Psoas muscle (tissue), 8 donors: ENCODE data around the gene XXYLT1. TPM values are rescaled to one million over a fixed set of nuclear protein-coding genes. Genes with fewer than 3 reads are reported as not detected.
"Not testable (repeated sequence)": the region's sequence is repeated elsewhere in the genome, so short reads cannot be mapped to it uniquely, and the experiment has no call there.

Experiments
- ATAC-seq, 4 donors: fragments of 200-7000 bp; cut with Tn5 transposase; one replicate each; pipeline ENCODE4 v1.9.1; 2020; ENCODE audit warnings: moderate library complexity in 3 of 4, mild to moderate bottlenecking in 2 of 4
- DNase-seq, 2 donors: peaks; one replicate each; pipeline ENCODE4 v3.0.0-alpha.2; 2020
- H3K27ac ChIP-seq: fragments of 200-600 bp; one replicate; pipeline ENCODE4 v1.8.0; 2022
- H3K27me3 ChIP-seq, 3 donors: fragments of 200-600 bp in 1 of 3; one replicate each; pipeline versions ENCODE4 v1.6.1 to v1.8.0; 2013 to 2022; ENCODE audit warnings: low read length in 2 of 3, mild to moderate bottlenecking in 2 of 3, moderate library complexity in 1 of 3; ENCODE audit not compliant: insufficient read depth in 3 of 3
- H3K36me3 ChIP-seq, 2 donors: fragments of 200-600 bp in 1 of 2; one replicate each; pipeline versions ENCODE4 v1.6.1 to v1.8.0; 2013 to 2022; ENCODE audit warnings: low read depth in 1 of 2, mild to moderate bottlenecking in 1 of 2, moderate library complexity in 1 of 2; ENCODE audit not compliant: insufficient read depth in 1 of 2
- H3K4me1 ChIP-seq: fragments of 200-600 bp; one replicate; pipeline ENCODE4 v1.8.0; 2022
- H3K4me3 ChIP-seq: fragments of 200-600 bp; one replicate; pipeline ENCODE4 v1.8.0; 2022; ENCODE audit warnings: mild to moderate bottlenecking
- H3K9me3 ChIP-seq: fragments of 200-600 bp; one replicate; pipeline ENCODE4 v1.8.0; 2022
- WGBS, 3 donors: extraction: QIAGEN DNeasy Blood & Tissue Kit; methylation state at CpG; one replicate each; pipeline versions ENCODE4 v1.1.6 to v1.1.7; 2013; 5-methylcytosine and 5-hydroxymethylcytosine counted together
- intact Hi-C, 2 donors: fragments of 100-400 bp; cut with DNase I; formaldehyde crosslinking; loops; one replicate each; pipeline versions ENCODE4 v1.11.0 to v1.14.2; 2022
- polyA plus RNA-seq, 3 donors: library from polyadenylated mRNA; stranded (reverse); fragments of 200-250 nt; gene quantifications; one replicate each; pipeline ENCODE4 v1.2.3, GENCODE V29; 2013
- total RNA-seq, 4 donors: library from RNA; stranded (reverse); fragmentation: NEBNext Ultra II Directional in 2 of 4; extraction: Animal tissue kit (Norgen Biotek cat#: 25700) in 2 of 4; gene quantifications; one replicate each; pipeline versions ENCODE4 v1.2.1 to v1.2.4, GENCODE V29; 2021 to 2023
- TF ChIP-seq, protein P1 (sequence below): fragments of 200-600 bp; IDR thresholded peaks from one replicate; pipeline ENCODE4 v1.8.0; 2022; ENCODE audit warnings: antibody characterized with exemption
- donor health status: healthy with polysubstance abuse.
- donor health status: DM: no; HTN: no; CAD: no; lungs with moderate emphysema.
- donor health status: Bipolar disorder and iron deficiency.
- donor health status: healthy.
- donor health status: DM: yes; HTN: yes; CAD: no.
- donor health status: DM: no; HTN: no; CAD: no.
- donor health status: DM: no; HTN: no; CAD: no.
- donor health status: DM: yes; HTN: yes; CAD: no.

Gene XXYLT1
- total and polyA plus RNA-seq, 7 donors = 0.86 to 3.5 (median 1.8) TPM

DNA sequence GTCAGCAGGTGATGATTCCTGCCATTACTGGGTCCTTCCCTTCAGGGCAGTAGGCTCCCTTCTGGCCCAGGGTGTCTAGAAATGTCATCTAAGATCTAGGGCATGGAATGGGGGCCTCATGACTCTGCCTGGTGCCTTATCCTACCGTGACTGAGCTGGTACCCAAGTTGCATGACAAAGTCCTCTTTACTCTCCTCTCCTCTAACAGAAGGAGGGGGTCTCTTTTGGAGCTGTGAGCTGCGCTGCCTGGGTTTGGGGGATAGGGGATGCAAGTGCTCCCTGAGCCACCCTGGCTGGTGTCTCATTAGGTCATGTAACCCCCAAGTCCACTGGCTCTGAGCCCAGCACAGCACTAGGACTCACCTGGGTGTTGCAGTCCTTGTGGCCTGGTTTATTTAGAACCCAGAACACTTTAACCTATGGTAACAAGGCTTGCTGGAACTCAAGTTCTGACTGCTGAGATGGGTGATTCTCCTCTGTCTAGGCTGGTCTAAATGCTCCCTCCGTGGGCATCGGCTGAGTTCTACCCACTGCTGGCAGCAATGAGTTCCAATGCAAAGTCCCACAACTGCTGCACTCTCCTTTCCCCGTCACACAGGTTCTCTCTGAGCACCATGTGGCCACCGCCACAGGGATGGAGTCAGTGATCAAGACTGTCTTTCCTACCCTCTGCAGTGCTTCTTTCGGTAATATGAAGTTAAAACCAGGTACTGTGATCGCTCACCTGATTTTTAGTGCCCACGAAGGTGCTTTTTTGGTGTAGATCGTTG, 34.0 kb downstream of the XXYLT1 start:
- 96 to 99% (median 99%) methylated on average over 10 of the region's 10 CpGs for WGBS, 3 donors
- H3K27me3 ChIP-seq = no peaks in the 10 kb centered on the region
- H3K9me3 ChIP-seq = no peaks in the 10 kb centered on the region
- H3K27ac ChIP-seq = no peak overlapping the region
- peak in 1 of 2 donors; percentile 39 for DNase-seq
- intact Hi-C loops = no loop called here
- TF ChIP-seq, protein P1, sequence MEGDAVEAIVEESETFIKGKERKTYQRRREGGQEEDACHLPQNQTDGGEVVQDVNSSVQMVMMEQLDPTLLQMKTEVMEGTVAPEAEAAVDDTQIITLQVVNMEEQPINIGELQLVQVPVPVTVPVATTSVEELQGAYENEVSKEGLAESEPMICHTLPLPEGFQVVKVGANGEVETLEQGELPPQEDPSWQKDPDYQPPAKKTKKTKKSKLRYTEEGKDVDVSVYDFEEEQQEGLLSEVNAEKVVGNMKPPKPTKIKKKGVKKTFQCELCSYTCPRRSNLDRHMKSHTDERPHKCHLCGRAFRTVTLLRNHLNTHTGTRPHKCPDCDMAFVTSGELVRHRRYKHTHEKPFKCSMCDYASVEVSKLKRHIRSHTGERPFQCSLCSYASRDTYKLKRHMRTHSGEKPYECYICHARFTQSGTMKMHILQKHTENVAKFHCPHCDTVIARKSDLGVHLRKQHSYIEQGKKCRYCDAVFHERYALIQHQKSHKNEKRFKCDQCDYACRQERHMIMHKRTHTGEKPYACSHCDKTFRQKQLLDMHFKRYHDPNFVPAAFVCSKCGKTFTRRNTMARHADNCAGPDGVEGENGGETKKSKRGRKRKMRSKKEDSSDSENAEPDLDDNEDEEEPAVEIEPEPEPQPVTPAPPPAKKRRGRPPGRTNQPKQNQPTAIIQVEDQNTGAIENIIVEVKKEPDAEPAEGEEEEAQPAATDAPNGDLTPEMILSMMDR = no peak
- H3K36me3 ChIP-seq = no peaks in the 10 kb centered on the region
- H3K4me3 ChIP-seq = no peak overlapping the region
- ATAC-seq = no peak
- peaks cover 20% of the 10 kb centered on the region for H3K4me1 ChIP-seq

DNA sequence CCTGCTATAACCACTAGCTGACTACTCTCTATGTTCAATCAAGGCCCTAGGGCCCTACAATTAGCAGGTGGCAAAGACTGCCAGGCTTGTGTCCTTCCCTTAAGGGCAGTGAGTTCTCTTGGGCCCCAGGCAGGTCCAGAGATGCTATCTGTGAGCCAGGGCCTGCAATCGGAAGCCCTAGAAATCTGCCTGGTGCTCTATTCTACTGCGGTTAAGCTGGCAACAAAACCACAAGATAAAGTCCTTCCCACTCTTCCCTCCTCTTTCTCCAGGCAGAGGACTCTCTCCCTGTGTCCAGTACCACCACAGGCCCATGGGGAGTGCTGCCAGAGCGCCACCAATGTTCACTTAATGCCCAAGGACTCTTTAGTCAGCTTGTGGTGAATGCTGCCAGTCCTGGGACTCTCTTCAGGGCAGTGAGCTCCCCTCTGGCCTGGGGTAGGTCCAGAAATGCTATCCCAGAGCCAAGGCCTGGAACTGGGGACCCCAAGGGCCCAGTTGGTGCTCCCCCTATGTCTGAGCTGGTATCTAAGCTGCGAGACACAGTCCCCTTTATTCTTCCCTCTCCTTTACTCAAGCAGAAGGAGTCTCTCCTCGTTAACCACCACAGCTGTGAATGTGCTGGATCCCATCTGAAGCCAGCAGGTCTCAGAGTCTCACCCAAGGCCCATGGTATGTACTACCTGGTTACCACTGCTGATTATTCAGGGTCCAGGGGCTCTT, 34.7 kb downstream of the XXYLT1 start:
- Histone ChIP-seq H3K9me3 (no peaks in the 10 kb centered on the region), H3K36me3 (no peaks in the 10 kb centered on the region), H3K27me3 (no peaks in the 10 kb centered on the region), H3K27ac (no peak overlapping the region), H3K4me3 (no peak overlapping the region), H3K4me1 (peaks cover 20% of the 10 kb centered on the region)
- 97 to 100% (median 98%) methylated on average over 5 of the region's 5 CpGs for WGBS, 3 donors
- ATAC-seq (no peak), DNase-seq (no peak)
- TF ChIP-seq, protein P1 = no peak
- intact Hi-C loops = no loop called here

- no peak overlapping the region for H3K4me3 ChIP-seq
- intact Hi-C loops = no loop called here
- TF ChIP-seq, protein P1 = no peak
- no peak overlapping the region for H3K27ac ChIP-seq
- ATAC-seq (no peak), DNase-seq (no peak)
- 97 to 100% (median 98%) methylated on average over 1 of the region's 1 CpG for WGBS, 3 donors
- peaks cover 0 to 8% of the 10 kb centered on the region in 2 donors for H3K36me3 ChIP-seq
- no peaks in the 10 kb centered on the region for H3K4me1 ChIP-seq
- H3K27me3 ChIP-seq = no peaks in the 10 kb centered on the region
- no peaks in the 10 kb centered on the region for H3K9me3 ChIP-seq
Observed at GRCh38 chr3:195230244-195230643, 40.7 kb downstream of the XXYLT1 start.

DNA sequence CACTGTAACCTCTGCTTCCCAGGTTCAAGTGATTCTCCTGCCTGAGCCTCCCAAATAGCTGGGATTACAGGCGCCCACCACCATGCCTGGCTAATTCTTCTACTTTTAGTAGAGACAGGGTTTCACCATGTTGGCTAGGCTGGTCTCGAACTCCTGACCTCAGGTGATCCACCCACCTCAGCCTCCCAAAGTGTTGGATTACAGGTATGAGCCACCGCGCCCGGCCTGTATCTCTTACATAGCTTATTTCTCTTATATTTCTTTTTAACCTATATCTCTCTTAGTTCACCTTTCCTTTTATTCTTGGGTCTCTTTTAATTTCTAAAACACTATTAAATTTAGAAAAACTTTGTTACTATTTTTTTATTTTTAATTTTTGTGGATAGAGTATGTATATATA, 42.1 kb downstream of the XXYLT1 start:
- H3K4me1 ChIP-seq, H3K9me3 ChIP-seq, H3K27me3 ChIP-seq, H3K4me3 ChIP-seq, intact Hi-C loops, H3K36me3 ChIP-seq, DNase-seq, ATAC-seq, H3K27ac ChIP-seq: not testable (repeated sequence)
- 97 to 100% (median 98%) methylated on average over 5 of the region's 5 CpGs for WGBS, 3 donors

- DNase-seq (no peak), ATAC-seq (no peak)
- H3K27me3 ChIP-seq = no peaks in the 10 kb centered on the region
- peaks cover 7% of the 10 kb centered on the region for H3K4me1 ChIP-seq
- H3K4me3 ChIP-seq = no peak overlapping the region
- H3K9me3 ChIP-seq = no peaks in the 10 kb centered on the region
- TF ChIP-seq, protein P1 = no peak
- 93 to 95% (median 94%) methylated on average over 6 of the region's 6 CpGs for WGBS, 3 donors
- H3K27ac ChIP-seq = no peak overlapping the region
- intact Hi-C loops = no loop called here
- peaks cover 0 to 8% of the 10 kb centered on the region in 2 donors for H3K36me3 ChIP-seq
Observed at GRCh38 chr3:195227871-195228270, 43.1 kb downstream of the XXYLT1 start.
